Measurements from ENCODE around the gene LAMB1. TPM values are rescaled to one million over a fixed set of nuclear protein-coding genes. Genes with fewer than 3 reads are reported as not detected.

Gene LAMB1
- total RNA-seq, 1 experiment from 2014 or later, result 101 TPM

GRCh38 chr7:108000875-108001763 lies 1.8 kb downstream of the LAMB1 start (continued):
- peak; percentile 49; the same call in 1 of the 2 replicates for TF ChIP-seq ARID4B (CRISPR knock-in tag; IDR thresholded peaks at IDR 0.05; ENCODE audit: borderline replicate concordance)
- TF ChIP-seq NR1H2 (CRISPR knock-in tag; IDR thresholded peaks at IDR 0.05), result no peak
- 0 out of 2 replicates have a peak, but pooled peaks have one; percentile 65 for TF ChIP-seq TEAD1 (CRISPR knock-in tag; IDR thresholded peaks at IDR 0.05)
- 0 out of 2 replicates have a peak, but pooled peaks have one; percentile 12 for TF ChIP-seq ETV6 (CRISPR knock-in tag; IDR thresholded peaks at IDR 0.05)
- TF ChIP-seq OVOL2 (CRISPR knock-in tag; IDR thresholded peaks at IDR 0.05; ENCODE audit: borderline replicate concordance), result no peak
- TF ChIP-seq STAT6 (CRISPR knock-in tag; conservative IDR thresholded peaks at IDR 0.05; ENCODE audit: low read depth), result no peak
- no peak for TF ChIP-seq USF1 (CRISPR knock-in tag; IDR thresholded peaks at IDR 0.05)
- no peak for TF ChIP-seq ZBTB43 (CRISPR knock-in tag; IDR thresholded peaks at IDR 0.05)
- TF ChIP-seq ZNF416 (CRISPR knock-in tag; IDR thresholded peaks at IDR 0.05), result no peak
- no peak for TF ChIP-seq NFATC4 (CRISPR knock-in tag; IDR thresholded peaks at IDR 0.05)
- no peak for TF ChIP-seq ZSCAN18 (CRISPR knock-in tag; IDR thresholded peaks at IDR 0.05)
- no peak for TF ChIP-seq E2F1 (CRISPR knock-in tag; IDR thresholded peaks at IDR 0.05)
- no peak for TF ChIP-seq SOX15 (CRISPR knock-in tag; IDR thresholded peaks at IDR 0.05)
- TF ChIP-seq CREM (CRISPR knock-in tag; IDR thresholded peaks at IDR 0.05), result no peak
- no peak for TF ChIP-seq E2F5 (CRISPR knock-in tag; IDR thresholded peaks at IDR 0.05)
- TF ChIP-seq PRRX2 (CRISPR knock-in tag; IDR thresholded peaks at IDR 0.05), result no peak
- no peak for TF ChIP-seq SP1 (CRISPR knock-in tag; conservative IDR thresholded peaks at IDR 0.05)
- TF ChIP-seq ZNF121 (CRISPR knock-in tag; IDR thresholded peaks at IDR 0.05), result peak; percentile 61; the same call in 1 of the 2 replicates
- TF ChIP-seq HMGXB4 (CRISPR knock-in tag; IDR thresholded peaks at IDR 0.05), result 0 out of 2 replicates have a peak, but pooled peaks have one; percentile 18
- no peak for TF ChIP-seq JAZF1 (CRISPR knock-in tag; IDR thresholded peaks at IDR 0.05)
- no peak for TF ChIP-seq E2F4 (CRISPR knock-in tag; IDR thresholded peaks at IDR 0.05; ENCODE audit: borderline replicate concordance, low read depth)
